ENCODE data around the gene PFN2.
"Not testable (repeated sequence)": the region's sequence is repeated elsewhere in the genome, so short reads cannot be mapped to it uniquely, and the experiment has no call there.

PFN2 gene

DNA sequence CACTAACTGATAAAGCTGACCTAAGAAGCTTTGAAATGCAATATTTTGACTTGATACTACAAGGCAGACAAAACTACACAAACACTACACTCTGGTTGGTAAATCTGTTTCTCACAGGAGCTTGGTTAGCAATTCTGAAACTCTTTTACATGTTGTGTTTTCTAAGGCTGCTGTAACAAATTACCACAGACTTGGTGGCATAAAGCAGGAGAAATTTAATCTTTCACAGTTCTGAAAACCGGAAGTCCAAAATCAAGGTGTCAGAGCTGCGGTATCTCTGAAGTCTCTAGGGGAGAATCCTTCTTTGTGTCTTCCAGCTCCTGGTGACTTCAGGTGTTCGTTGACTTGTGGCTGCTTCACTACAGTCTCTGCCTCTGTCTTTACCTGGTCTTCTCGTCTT, 12.9 kb upstream of the PFN2 start:
- H3K9me3 ChIP-seq (ENCODE audit: insufficient read depth, low read depth, low read length): no peaks in the 10 kb centered on the region
- H2AK5ac ChIP-seq (ENCODE audit: low read length): no peak overlapping the region
- H3K9ac ChIP-seq (ENCODE audit: low read length): no peak overlapping the region
- H3K79me2 ChIP-seq (ENCODE audit: control insufficient read depth, insufficient read depth, low read length, poor library complexity): no peaks in the 10 kb centered on the region
- H2BK120ac ChIP-seq (ENCODE audit: insufficient read depth, low read length, poor library complexity): no peak overlapping the region
- H2BK5ac ChIP-seq (ENCODE audit: low read depth, low read length, poor library complexity): no peak overlapping the region
- H3K79me1 ChIP-seq (ENCODE audit: low read length): no peaks in the 10 kb centered on the region
- no peak overlapping the region for H3K27ac ChIP-seq (ENCODE audit: low read depth, low read length)
- no CpG with 5 or more reads among the region's 4 CpGs for WGBS (ENCODE audit: extremely low coverage, insufficient coverage, insufficient read length)
- no peak overlapping the region for H3K18ac ChIP-seq (ENCODE audit: low read length)
- no peaks in the 10 kb centered on the region for H3K4me1 ChIP-seq (ENCODE audit: control insufficient read depth in 1 of 2, insufficient read depth in 2 of 2, low read length in 2 of 2)
- no peak overlapping the region for H3K4me3 ChIP-seq (ENCODE audit: low read depth, low read length)
- H3K36me3 ChIP-seq (ENCODE audit: control insufficient read depth in 1 of 2, insufficient read depth in 2 of 2, low read length in 2 of 2): no peaks in the 10 kb centered on the region
- DNase-seq: no peak
- H3K27me3 ChIP-seq (ENCODE audit: insufficient read depth, low read length): no peaks in the 10 kb centered on the region
- H4K91ac ChIP-seq (ENCODE audit: low read depth, low read length): no peak overlapping the region
- no peak overlapping the region for H4K8ac ChIP-seq (ENCODE audit: low read depth, low read length)
- H3K23ac ChIP-seq (ENCODE audit: low read length): no peak overlapping the region
- no peak overlapping the region for H2AFZ ChIP-seq (ENCODE audit: insufficient read depth, low read length, poor library complexity)
- H3K4ac ChIP-seq (ENCODE audit: low read depth, low read length): no peak overlapping the region
- H3K4me2 ChIP-seq (ENCODE audit: low read length): no peak overlapping the region
- no peak overlapping the region for H4K12ac ChIP-seq (ENCODE audit: low read depth, low read length)
- H3K14ac ChIP-seq (ENCODE audit: low read length): no peak overlapping the region
- H2BK12ac ChIP-seq (ENCODE audit: low read length): no peak overlapping the region

DNA sequence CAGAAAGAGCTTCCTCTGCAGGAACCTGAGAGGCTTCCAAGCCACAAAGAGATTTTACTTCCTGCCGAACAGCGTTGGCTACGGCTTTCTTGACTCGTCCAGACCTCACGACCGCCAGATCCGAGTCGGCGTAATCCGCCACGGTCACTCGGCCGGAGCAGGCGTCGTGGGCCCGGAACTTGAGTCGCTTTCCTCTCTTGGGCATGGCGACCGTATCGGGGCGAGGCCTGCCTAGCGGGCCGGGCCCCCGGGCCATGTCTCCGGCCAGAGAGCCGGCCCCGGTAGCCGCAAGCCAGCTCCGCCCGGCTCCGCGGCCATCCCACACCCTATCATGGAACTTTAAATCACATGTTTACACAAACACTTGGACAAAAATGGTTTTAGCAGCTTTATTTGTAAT, 12.4 kb upstream of the PFN2 start:
- not testable (repeated sequence) for H3K4me3 ChIP-seq (ENCODE audit: low read depth, low read length); H3K4me1 ChIP-seq (ENCODE audit: control insufficient read depth in 1 of 2, insufficient read depth in 2 of 2, low read length in 2 of 2); DNase-seq; H3K27ac ChIP-seq (ENCODE audit: low read depth, low read length); H3K18ac ChIP-seq (ENCODE audit: low read length); H3K4me2 ChIP-seq (ENCODE audit: low read length); H3K27me3 ChIP-seq (ENCODE audit: insufficient read depth, low read length); H4K12ac ChIP-seq (ENCODE audit: low read depth, low read length); H2BK120ac ChIP-seq (ENCODE audit: insufficient read depth, low read length, poor library complexity); H3K9ac ChIP-seq (ENCODE audit: low read length); H2AK5ac ChIP-seq (ENCODE audit: low read length); H3K79me2 ChIP-seq (ENCODE audit: control insufficient read depth, insufficient read depth, low read length, poor library complexity); H3K23ac ChIP-seq (ENCODE audit: low read length); H2BK12ac ChIP-seq (ENCODE audit: low read length); H3K36me3 ChIP-seq (ENCODE audit: control insufficient read depth in 1 of 2, insufficient read depth in 2 of 2, low read length in 2 of 2); H4K8ac ChIP-seq (ENCODE audit: low read depth, low read length); H3K9me3 ChIP-seq (ENCODE audit: insufficient read depth, low read depth, low read length); H2AFZ ChIP-seq (ENCODE audit: insufficient read depth, low read length, poor library complexity); H3K79me1 ChIP-seq (ENCODE audit: low read length); H2BK5ac ChIP-seq (ENCODE audit: low read depth, low read length, poor library complexity); H3K4ac ChIP-seq (ENCODE audit: low read depth, low read length); H4K91ac ChIP-seq (ENCODE audit: low read depth, low read length); H3K14ac ChIP-seq (ENCODE audit: low read length)
- no CpG with 5 or more reads among the region's 32 CpGs for WGBS (ENCODE audit: extremely low coverage, insufficient coverage, insufficient read length)

GRCh38 chr3:149981979-149982378, 11.3 kb upstream of the PFN2 start:
- not testable (repeated sequence) for H3K79me2 ChIP-seq (ENCODE audit: control insufficient read depth, insufficient read depth, low read length, poor library complexity); H2AFZ ChIP-seq (ENCODE audit: insufficient read depth, low read length, poor library complexity); H2BK12ac ChIP-seq (ENCODE audit: low read length); H3K9ac ChIP-seq (ENCODE audit: low read length); H3K14ac ChIP-seq (ENCODE audit: low read length); H3K4me2 ChIP-seq (ENCODE audit: low read length); H2BK5ac ChIP-seq (ENCODE audit: low read depth, low read length, poor library complexity); H3K18ac ChIP-seq (ENCODE audit: low read length); H3K36me3 ChIP-seq (ENCODE audit: control insufficient read depth in 1 of 2, insufficient read depth in 2 of 2, low read length in 2 of 2); H3K27me3 ChIP-seq (ENCODE audit: insufficient read depth, low read length); H3K4me3 ChIP-seq (ENCODE audit: low read depth, low read length); H3K9me3 ChIP-seq (ENCODE audit: insufficient read depth, low read depth, low read length); H4K12ac ChIP-seq (ENCODE audit: low read depth, low read length); H3K23ac ChIP-seq (ENCODE audit: low read length); H4K8ac ChIP-seq (ENCODE audit: low read depth, low read length); H4K91ac ChIP-seq (ENCODE audit: low read depth, low read length); H3K79me1 ChIP-seq (ENCODE audit: low read length); H3K4ac ChIP-seq (ENCODE audit: low read depth, low read length); H3K4me1 ChIP-seq (ENCODE audit: control insufficient read depth in 1 of 2, insufficient read depth in 2 of 2, low read length in 2 of 2); H2AK5ac ChIP-seq (ENCODE audit: low read length); H2BK120ac ChIP-seq (ENCODE audit: insufficient read depth, low read length, poor library complexity); DNase-seq; H3K27ac ChIP-seq (ENCODE audit: low read depth, low read length)
- no CpG with 5 or more reads among the region's 10 CpGs for WGBS (ENCODE audit: extremely low coverage, insufficient coverage, insufficient read length)

DNA sequence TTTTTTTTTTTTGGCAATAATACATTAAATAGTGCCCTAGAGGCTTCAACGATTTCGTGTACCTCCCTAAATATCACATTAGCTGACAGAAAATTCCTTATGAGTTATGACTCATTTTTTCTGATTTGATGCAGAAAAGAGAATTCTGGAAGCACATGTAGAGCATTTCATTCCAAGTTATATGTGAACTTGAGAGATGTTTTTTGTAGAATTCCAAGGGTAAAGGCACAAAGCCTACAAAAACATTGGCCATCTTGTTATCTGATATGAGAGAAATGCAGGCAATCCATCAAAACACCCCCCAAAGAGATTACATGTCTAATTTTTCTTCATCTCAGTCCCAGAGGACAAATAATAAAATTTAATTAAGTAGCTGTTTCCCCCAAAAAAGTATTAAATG, 6.7 kb upstream of the PFN2 start:
- Histone ChIP-seq H2AK5ac (ENCODE audit: low read length) (no peak overlapping the region), H3K18ac (ENCODE audit: low read length) (no peak overlapping the region), H4K91ac (ENCODE audit: low read depth, low read length) (no peak overlapping the region), H4K8ac (ENCODE audit: low read depth, low read length) (no peak overlapping the region), H3K14ac (ENCODE audit: low read length) (no peak overlapping the region), H2BK5ac (ENCODE audit: low read depth, low read length, poor library complexity) (no peak overlapping the region), H3K27me3 (ENCODE audit: insufficient read depth, low read length) (no peaks in the 10 kb centered on the region), H2BK120ac (ENCODE audit: insufficient read depth, low read length, poor library complexity) (no peak overlapping the region), H2AFZ (ENCODE audit: insufficient read depth, low read length, poor library complexity) (no peak overlapping the region), H3K4me1 (ENCODE audit: control insufficient read depth in 1 of 2, insufficient read depth in 2 of 2, low read length in 2 of 2) (no peaks in the 10 kb centered on the region), H3K4me2 (ENCODE audit: low read length) (no peak overlapping the region), H4K12ac (ENCODE audit: low read depth, low read length) (no peak overlapping the region), H3K23ac (ENCODE audit: low read length) (no peak overlapping the region), H3K4ac (ENCODE audit: low read depth, low read length) (no peak overlapping the region), H3K79me1 (ENCODE audit: low read length) (no peaks in the 10 kb centered on the region), H3K79me2 (ENCODE audit: control insufficient read depth, insufficient read depth, low read length, poor library complexity) (no peaks in the 10 kb centered on the region), H3K27ac (ENCODE audit: low read depth, low read length) (no peak overlapping the region), H3K9me3 (ENCODE audit: insufficient read depth, low read depth, low read length) (no peaks in the 10 kb centered on the region), H3K4me3 (ENCODE audit: low read depth, low read length) (no peak overlapping the region), H2BK12ac (ENCODE audit: low read length) (no peak overlapping the region), H3K36me3 (ENCODE audit: control insufficient read depth in 1 of 2, insufficient read depth in 2 of 2, low read length in 2 of 2) (no peaks in the 10 kb centered on the region), H3K9ac (ENCODE audit: low read length) (no peak overlapping the region)
- DNase-seq: no peak
- no CpG with 5 or more reads among the region's 2 CpGs for WGBS (ENCODE audit: extremely low coverage, insufficient coverage, insufficient read length)

DNA sequence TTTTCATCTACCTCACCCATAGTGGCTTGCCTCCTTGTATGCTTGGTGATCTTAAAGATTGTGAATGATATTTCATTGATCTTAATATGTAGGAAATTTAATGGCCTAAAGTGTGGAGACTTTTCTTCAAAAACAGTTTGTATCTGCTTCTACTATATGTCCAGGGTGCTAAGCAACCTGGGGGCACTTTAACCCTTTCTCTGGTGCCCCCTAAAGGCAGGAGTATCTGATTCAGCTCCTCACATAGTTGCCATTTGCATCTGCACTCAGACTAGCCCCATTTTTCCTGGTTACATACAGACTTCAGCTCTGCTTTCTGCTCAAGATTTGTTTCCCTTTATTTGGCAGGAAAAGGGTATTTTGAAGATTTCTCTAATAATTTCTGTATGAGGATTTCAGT, 5.2 kb upstream of the PFN2 start:
- peaks cover 8% of the 10 kb centered on the region for H3K79me2 ChIP-seq (ENCODE audit: control insufficient read depth, insufficient read depth, low read length, poor library complexity)
- no peak overlapping the region for H2BK5ac ChIP-seq (ENCODE audit: low read depth, low read length, poor library complexity)
- H3K27me3 ChIP-seq (ENCODE audit: insufficient read depth, low read length): no peaks in the 10 kb centered on the region
- no peak overlapping the region for H3K18ac ChIP-seq (ENCODE audit: low read length)
- no peak overlapping the region for H3K9ac ChIP-seq (ENCODE audit: low read length)
- H3K4ac ChIP-seq (ENCODE audit: low read depth, low read length): no peak overlapping the region
- no peak overlapping the region for H2AK5ac ChIP-seq (ENCODE audit: low read length)
- H2AFZ ChIP-seq (ENCODE audit: insufficient read depth, low read length, poor library complexity): no peak overlapping the region
- no peak overlapping the region for H3K4me2 ChIP-seq (ENCODE audit: low read length)
- H3K27ac ChIP-seq (ENCODE audit: low read depth, low read length): no peak overlapping the region
- H3K4me3 ChIP-seq (ENCODE audit: low read depth, low read length): no peak overlapping the region
- no peaks in the 10 kb centered on the region for H3K4me1 ChIP-seq (ENCODE audit: control insufficient read depth in 1 of 2, insufficient read depth in 2 of 2, low read length in 2 of 2)
- H3K79me1 ChIP-seq (ENCODE audit: low read length): peaks cover 6% of the 10 kb centered on the region
- no peaks in the 10 kb centered on the region for H3K9me3 ChIP-seq (ENCODE audit: insufficient read depth, low read depth, low read length)
- H4K12ac ChIP-seq (ENCODE audit: low read depth, low read length): no peak overlapping the region
- no peaks in the 10 kb centered on the region for H3K36me3 ChIP-seq (ENCODE audit: control insufficient read depth in 1 of 2, insufficient read depth in 2 of 2, low read length in 2 of 2)
- H4K8ac ChIP-seq (ENCODE audit: low read depth, low read length): no peak overlapping the region
- no peak overlapping the region for H3K23ac ChIP-seq (ENCODE audit: low read length)
- no peak overlapping the region for H3K14ac ChIP-seq (ENCODE audit: low read length)
- H4K91ac ChIP-seq (ENCODE audit: low read depth, low read length): no peak overlapping the region
- no peak overlapping the region for H2BK120ac ChIP-seq (ENCODE audit: insufficient read depth, low read length, poor library complexity)
- H2BK12ac ChIP-seq (ENCODE audit: low read length): no peak overlapping the region
- DNase-seq: no peak

Data from trophoblast cell (in vitro differentiated cells and primary cell).